Cortex of kidney (tissue), 1 donor: Measurements from ENCODE around the gene RBM10.
"Not testable (repeated sequence)": the region's sequence is repeated elsewhere in the genome, so short reads cannot be mapped to it uniquely, and the experiment has no call there.

ENCODE experiments used
- DNase-seq: peaks from one replicate; lab custom pipeline; 2025; lab: John Stamatoyannopoulos, UW

RBM10 gene

GRCh38 chrX:47144626-47145394, at the start of gene RBM10, which contains the start of gene NDUFB11:
Gene RBM10, plus strand, starts transcription at chrX:47145221. Its CDS starts 2,261 bp downstream, at chrX:47147482.
Gene NDUFB11, minus strand, starts transcription at chrX:47144702. Its CDS starts 23 bp downstream, at chrX:47144679.
- DNase-seq: peak; percentile 2

DNA sequence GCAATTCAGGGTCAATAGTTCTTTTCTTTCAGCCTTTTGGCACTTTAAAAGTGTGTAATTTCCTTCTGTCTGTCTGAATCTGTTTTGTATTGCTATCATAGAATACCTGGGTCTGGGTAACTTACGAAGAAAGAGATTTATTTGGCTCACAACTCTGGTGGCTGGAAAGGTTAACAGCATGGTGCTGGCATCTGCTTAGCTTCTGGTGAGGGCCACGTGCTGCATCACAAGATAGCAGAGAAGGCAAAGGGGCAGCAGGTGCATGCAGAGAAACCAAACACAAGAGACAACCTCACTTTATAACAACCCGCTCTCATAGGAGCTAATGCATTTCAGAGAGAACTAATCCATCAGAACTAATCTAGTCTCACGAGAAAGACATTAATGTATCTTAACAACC, 48.0 kb upstream of the RBM10 start:
- DNase-seq: no peak

- DNase-seq: no peak
Observed at GRCh38 chrX:47098338-47099094, 46.5 kb upstream of the RBM10 start.

DNA sequence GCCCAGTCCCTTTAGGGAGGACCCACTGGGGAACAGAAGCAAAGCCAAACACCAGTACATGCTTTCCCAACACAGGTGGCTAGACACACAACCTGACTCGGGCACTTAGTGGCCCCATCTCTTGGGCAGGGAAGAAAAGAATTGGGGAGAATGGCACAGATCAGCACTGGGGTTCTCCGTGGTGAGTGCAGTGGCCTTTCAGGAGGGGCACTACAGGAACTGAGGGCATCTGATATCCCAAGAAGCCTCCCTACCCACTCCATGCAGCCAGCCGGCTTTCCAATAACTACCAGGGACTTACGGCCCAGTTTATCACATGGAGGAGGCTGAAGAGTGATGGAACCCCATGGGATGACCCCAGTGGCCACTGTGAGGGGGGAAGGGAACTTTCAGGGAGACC, 43.8 kb upstream of the RBM10 start:
- no peak for DNase-seq

DNA sequence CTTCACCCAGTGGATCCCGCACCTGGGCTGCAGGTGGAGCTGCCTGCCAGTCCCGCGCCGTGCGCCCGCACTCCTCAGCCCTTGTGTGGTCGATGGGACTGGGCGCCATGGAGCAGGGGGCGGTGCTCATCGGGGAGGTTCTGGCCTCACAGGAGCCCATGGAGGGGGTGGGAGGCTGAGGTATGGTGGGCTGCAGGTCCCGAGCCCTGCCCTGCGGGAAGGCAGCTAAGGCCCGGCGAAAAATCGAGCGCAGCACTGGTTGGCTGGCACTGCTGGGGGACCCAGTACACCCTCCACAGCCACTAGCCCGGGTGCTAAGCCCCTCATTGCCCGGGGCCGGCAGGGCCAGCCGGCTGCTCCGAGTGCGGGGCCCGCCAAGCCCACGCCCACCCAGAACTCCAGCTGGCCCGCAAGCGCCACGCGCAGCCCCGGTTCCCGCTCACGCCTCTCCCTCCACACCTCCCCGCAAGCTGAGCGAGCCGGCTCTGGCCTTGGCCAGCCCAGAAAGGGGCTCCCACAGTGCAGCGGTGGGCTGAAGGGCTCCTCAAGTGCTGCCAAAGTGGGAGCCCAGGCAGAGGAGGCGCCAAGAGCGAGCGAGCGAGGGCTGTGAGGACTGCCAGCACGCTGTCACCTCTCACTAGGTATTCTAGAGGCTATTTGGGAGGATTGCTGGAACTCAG, 33.9 kb upstream of the RBM10 start:
- not testable (repeated sequence) for DNase-seq

DNA sequence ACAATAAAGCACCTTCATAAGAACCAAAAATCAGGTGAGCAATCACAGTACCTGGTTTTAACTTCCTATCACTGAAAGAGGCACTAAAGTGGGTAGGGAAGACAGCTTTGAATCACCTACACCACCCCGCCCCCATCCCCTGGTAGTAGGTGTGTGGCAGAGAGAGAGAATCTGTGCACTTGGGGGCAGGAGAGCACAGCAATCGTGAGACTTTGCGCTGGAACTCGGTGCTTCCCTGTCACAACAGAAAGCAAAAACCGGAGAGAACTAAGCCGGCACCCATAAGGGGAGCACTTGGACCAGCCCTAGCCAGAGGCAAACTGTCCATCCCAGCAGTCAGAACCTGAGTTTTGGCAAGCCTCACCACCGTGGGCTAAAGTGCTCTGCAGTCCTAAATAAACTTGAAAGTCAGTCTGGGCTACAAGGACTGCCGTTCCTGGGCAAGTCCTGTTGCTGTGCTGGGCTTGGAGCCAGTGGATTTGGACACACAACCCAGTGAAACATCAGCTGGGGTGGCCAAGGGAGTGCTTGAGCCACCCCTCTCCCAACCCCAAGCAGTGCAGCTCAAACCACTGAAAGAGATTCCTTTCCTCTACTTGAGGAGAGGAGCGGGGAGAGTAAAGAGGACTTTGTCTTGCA, 32.6 kb upstream of the RBM10 start:
- DNase-seq: no peak

GRCh38 chrX:47116551-47117110, 28.4 kb upstream of the RBM10 start:
- DNase-seq: not testable (repeated sequence)

DNA sequence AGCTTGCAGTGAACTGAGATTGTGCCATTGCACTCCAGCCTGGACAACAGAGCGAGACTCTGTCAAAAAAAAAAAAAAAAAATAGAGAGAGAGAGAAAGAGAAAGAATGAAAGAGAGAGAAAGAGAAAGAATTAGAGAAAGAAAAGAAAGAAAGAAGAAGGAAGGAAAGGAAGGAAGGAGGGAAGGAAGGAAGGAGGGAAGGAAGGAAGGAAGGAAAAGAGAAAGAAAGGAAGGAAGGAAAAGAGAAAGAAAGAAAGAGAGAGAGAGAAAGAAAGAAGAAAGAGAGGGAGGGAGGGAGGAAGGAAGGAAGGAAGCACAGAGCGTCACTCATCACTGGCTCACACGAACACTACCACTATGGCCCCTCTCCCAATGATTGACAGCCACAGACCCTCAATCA, 20.6 kb upstream of the RBM10 start:
- not testable (repeated sequence) for DNase-seq

DNA sequence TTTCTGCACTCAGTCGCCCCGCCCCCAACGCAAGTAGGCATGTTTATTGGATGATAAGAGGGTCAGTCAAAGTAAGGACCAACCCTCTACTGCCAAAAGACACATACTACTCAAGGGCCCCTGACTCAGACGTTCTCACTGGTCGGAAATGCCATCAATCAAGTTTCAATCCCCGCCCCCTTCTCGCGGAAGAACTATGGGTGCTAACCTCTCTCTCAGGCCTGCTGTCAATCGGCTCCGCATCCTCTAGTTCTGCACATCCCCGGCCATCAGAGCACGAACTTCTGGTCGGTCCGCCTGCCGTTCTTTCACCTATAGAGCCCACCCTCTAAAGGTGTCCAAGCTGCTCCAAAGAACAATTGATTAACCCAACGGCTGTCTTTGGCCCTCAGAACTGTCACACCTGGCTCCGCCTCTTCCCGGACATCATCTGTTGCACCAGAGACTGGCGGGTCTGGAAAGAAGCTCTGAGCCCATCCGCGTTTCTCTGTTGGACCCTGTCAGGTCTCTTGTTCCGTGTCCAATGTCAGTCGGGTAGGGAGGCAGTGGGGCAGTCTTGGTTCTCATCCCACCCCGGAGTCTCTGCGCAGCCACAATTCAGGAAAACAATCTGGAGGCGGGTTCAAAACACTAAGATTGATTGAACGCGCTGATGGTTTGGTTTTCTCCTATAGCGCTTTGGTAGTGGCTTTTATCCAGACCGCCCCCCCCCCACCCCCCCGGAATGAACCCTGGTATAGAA, 15.7 kb upstream of the RBM10 start:
- DNase-seq: no peak

DNA sequence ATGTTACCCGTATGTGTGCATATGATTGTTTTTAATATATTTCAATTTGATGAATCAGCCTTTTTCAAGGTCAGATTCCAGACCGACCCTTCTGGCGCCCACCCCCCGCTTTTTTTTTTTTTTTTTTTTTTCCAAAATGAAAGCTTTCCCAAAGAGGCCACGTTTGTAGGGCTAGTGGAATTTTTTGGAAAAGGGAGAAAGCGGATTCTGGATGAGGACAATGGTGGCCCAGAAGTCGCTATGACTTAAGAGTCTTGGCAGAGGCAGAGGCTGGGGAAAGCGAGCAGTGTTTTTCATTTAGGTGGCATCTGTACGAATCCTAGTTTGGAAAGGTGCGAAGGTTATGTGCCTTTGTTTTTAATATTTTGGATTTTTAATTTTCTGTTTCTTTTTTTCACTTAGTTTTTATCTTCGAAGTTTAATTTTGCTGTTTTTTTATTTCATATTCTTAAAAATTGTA, 15.1 kb upstream of the RBM10 start:
- DNase-seq: no peak

GRCh38 chrX:47133493-47133892, 11.5 kb upstream of the RBM10 start:
- no peak for DNase-seq

- not testable (repeated sequence) for DNase-seq
Observed at GRCh38 chrX:47135650-47136049, 9.4 kb upstream of the RBM10 start.

- no peak for DNase-seq
Observed at GRCh38 chrX:47138171-47138570, 6.8 kb upstream of the RBM10 start.

DNA sequence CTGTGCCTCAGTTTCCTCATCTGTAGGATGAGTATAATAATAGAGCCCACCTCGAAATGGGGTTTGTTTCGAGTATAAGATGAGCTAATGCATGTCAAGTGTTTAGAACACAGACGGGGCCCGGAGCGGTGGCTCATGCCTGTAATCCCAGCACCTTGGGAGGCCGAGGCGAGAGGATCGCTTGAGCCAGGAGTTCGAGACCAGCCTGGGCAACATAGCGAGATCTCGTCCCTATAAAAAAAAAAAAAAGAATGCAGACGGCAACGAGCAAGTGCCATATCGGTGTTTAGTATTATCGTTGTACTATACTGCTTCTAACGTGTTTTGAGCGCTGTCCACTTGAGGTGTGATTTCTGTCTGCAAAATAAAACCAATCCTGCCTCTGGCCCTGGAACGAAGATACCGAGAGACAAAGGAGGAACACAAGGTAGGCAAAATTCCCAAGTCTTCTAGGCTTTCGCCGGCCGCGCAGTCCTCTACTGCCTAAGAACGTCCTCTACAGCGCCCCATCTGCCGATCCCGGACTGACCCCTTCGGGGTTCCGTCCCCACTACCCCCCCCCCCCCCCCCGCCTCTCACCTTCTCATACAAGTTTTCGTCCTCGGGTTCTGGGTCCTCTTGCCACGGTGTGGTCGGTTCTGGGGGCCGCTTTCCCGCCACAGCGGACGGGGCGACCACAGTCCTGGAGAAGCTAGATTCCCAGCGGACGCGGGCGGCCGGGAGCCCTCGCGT, 961 bp upstream of the RBM10 start:
- no peak for DNase-seq

- no peak for DNase-seq
Observed at GRCh38 chrX:47145395-47146120, 537 bp downstream of the RBM10 start.

DNA sequence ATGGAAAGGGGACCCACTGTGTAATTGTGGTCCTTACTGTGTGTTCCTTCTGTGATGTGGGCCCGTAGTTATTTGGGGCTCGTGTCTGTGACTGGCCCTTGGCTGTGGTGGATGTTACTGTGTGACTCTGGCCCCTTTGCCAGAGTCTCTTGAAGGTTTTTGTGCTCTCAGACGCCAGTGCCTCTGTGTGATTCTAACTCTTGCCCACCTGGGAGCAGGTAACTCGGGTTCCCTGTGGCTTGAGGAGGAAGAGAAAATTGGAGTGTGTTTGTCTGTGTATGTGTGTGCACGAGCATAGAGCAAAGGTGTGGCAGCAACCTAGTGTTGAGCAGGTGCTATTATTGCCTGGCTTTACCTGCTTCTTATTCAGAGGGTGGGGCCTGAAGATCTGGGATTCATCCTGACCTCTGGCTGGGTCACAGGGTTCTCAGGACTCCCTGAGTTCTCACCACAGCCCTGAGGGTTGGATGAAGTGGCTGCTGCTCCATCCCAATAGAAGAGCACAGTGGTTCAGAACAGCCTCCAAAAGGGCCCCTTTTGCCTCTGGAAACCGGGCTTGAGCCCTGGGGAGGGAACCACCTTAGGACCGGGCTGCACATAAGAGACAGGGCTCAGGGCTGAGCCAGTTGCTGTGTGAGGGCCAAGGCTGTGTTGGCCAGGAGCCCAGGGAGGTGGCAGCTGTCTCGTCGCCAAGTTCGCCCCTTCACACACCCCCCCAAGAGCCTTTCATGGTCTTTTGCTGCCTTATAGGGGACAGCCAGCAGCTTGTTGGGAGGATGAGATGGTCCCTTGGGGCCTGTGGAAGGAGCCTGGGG, 1.3 kb downstream of the RBM10 start:
- no peak for DNase-seq

- no peak for DNase-seq
Observed at GRCh38 chrX:47146936-47147859, 2.2 kb downstream of the RBM10 start.

DNA sequence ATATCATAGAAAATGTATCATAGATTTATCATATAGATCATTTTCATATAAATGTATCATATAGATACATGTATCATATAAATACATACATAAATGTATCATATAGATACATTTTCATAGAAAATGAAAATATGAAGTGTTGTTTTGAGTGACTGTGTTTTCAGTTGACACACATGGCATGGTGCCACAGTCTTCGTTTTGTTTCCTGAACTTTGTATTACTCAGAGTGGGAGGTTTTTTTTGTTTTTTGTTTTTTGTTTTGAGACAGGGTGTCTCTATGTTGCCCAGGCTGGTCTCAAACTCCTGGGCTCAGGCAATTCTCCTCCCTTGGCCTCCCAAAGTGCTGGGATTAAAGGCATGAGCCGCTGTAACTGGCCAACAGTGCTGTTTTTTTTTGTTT, 3.9 kb downstream of the RBM10 start:
- no peak for DNase-seq
